Common myeloid progenitor, CD34-positive (primary cell): ENCODE measurements around the gene SPATA16.

Source experiments
- CTCF ChIA-PET: fragments of 350-600 bp; sonication (Branson Sonifier 250); formaldehyde crosslinking; loops from one replicate; lab custom pipeline; 2021; ENCODE audit warnings: antibody characterized with exemption; lab: Charles Lee
- POLR2A ChIA-PET: fragments of 350-600 bp; sonication (Branson Sonifier 250); formaldehyde crosslinking; loops from one replicate; lab custom pipeline; 2021; ENCODE audit warnings: antibody characterized with exemption; lab: Charles Lee
- DNase-seq, 3 donors: peaks; one replicate each; pipeline versions ENCODE4 v3.0.0 to v3.0.0-alpha.2; 2013
- H3K27ac ChIP-seq, 2 experiments: 1 replicate in 1 of 2; 2 replicates in 1 of 2; pipeline ENCODE4 v1.7.0; 2013; ENCODE audit warnings: inconsistent platforms in 2 of 2, low read length in 2 of 2, mild to moderate bottlenecking in 2 of 2, low read depth in 1 of 2, moderate library complexity in 1 of 2; ENCODE audit not compliant: severe bottlenecking in 2 of 2, insufficient read depth in 1 of 2, poor library complexity in 1 of 2
- H3K27me3 ChIP-seq, 5 experiments: replicated peaks in 2 of 5; 1 replicate in 3 of 5; 2 replicates in 2 of 5; pipeline versions ENCODE4 v1.6.1 to v1.7.0; 2013; ENCODE audit warnings: low read length in 4 of 5, mild to moderate bottlenecking in 2 of 5, moderate library complexity in 2 of 5, inconsistent platforms in 1 of 5; ENCODE audit not compliant: insufficient read depth in 5 of 5, control insufficient read depth in 4 of 5
- H3K36me3 ChIP-seq, 4 experiments: 1 replicate in 2 of 4; 2 replicates in 2 of 4; pipeline versions ENCODE4 v1.6.1 to v1.7.0; 2013; ENCODE audit warnings: low read length in 3 of 4, control low read depth in 1 of 4, mild to moderate bottlenecking in 1 of 4; ENCODE audit not compliant: control insufficient read depth in 4 of 4, insufficient read depth in 4 of 4
- H3K4me1 ChIP-seq, 4 experiments: 1 replicate in 3 of 4; 2 replicates in 1 of 4; pipeline versions ENCODE4 v1.6.1 to v1.7.1; 2013; ENCODE audit warnings: low read length in 3 of 4, mild to moderate bottlenecking in 3 of 4, control low read depth in 1 of 4, inconsistent platforms in 1 of 4, moderate library complexity in 1 of 4; ENCODE audit not compliant: control insufficient read depth in 4 of 4, insufficient read depth in 4 of 4; ENCODE audit errors: control extremely low read depth in 1 of 4
- H3K4me3 ChIP-seq, 7 experiments: 1 replicate in 4 of 7; 2 replicates in 3 of 7; pipeline versions ENCODE4 v1.5.1 to v1.7.0; 2013; ENCODE audit warnings: mild to moderate bottlenecking in 7 of 7, low read length in 6 of 7, moderate library complexity in 6 of 7, inconsistent platforms in 2 of 7, low read depth in 2 of 7, control low read depth in 1 of 7; ENCODE audit not compliant: insufficient read depth in 4 of 7, control insufficient read depth in 1 of 7; ENCODE audit errors: extremely low read depth in 1 of 7
- H3K9me3 ChIP-seq, 5 experiments: 1 replicate in 4 of 5; 2 replicates in 1 of 5; pipeline versions ENCODE4 v1.6.1 to v1.7.1; 2013; ENCODE audit warnings: low read length in 4 of 5, mild to moderate bottlenecking in 2 of 5, inconsistent platforms in 1 of 5, low read depth in 1 of 5, moderate library complexity in 1 of 5; ENCODE audit not compliant: control insufficient read depth in 4 of 5, insufficient read depth in 2 of 5; ENCODE audit errors: control extremely low read depth in 1 of 5
- WGBS: methylation state at CpG from one replicate; pipeline ENCODE4 v1.1.5; 2013; ENCODE audit not compliant: insufficient coverage; 5-methylcytosine and 5-hydroxymethylcytosine counted together

Gene SPATA16

GRCh38 chr3:173009410-173009809, 131.6 kb downstream of the SPATA16 start:
- Histone ChIP-seq H3K36me3 (no peaks in the 10 kb centered on the region), H3K27ac (no peak overlapping the region), H3K4me1 (peaks cover 0 to 5% (median 0%) of the 10 kb centered on the region in 4 experiments), H3K27me3 (no peaks in the 10 kb centered on the region), H3K4me3 (no peak overlapping the region), H3K9me3 (no peaks in the 10 kb centered on the region)
- POLR2A ChIA-PET, result no interaction called here
- CTCF ChIA-PET, result no interaction called here
- no peak for DNase-seq
- WGBS, result 98% methylated on average over 6 of the region's 6 CpGs

- CTCF ChIA-PET, result no interaction called here
- DNase-seq, result no peak
- Histone ChIP-seq H3K4me1 (peaks cover 0 to 5% (median 0%) of the 10 kb centered on the region in 4 experiments), H3K36me3 (no peaks in the 10 kb centered on the region), H3K9me3 (no peaks in the 10 kb centered on the region), H3K27me3 (no peaks in the 10 kb centered on the region), H3K27ac (no peak overlapping the region), H3K4me3 (no peak overlapping the region)
- WGBS, result 83% methylated on average over 3 of the region's 3 CpGs
- POLR2A ChIA-PET, result no interaction called here
Measured at GRCh38 chr3:173008978-173009377, 132.1 kb downstream of the SPATA16 start.

- POLR2A ChIA-PET, result no interaction called here
- WGBS, result 52% methylated on average over 3 of the region's 3 CpGs
- DNase-seq, result peak in 2 of 3 donors; percentile 39 to 59
- Histone ChIP-seq H3K4me1 (peaks cover 0 to 5% (median 0%) of the 10 kb centered on the region in 4 experiments), H3K9me3 (no peaks in the 10 kb centered on the region), H3K27ac (peak overlapping the region in 1 of 2 experiments; percentile 47), H3K36me3 (no peaks in the 10 kb centered on the region), H3K27me3 (no peaks in the 10 kb centered on the region), H3K4me3 (no peak overlapping the region)
- CTCF ChIA-PET, result interaction anchor here (0.9 kb wide), 2 partner anchors 13 to 15 kb away, joined by 3 to 5 read pairs; no protein-coding TSS in a partner anchor
Measured at GRCh38 chr3:173007079-173007723, 133.8 kb downstream of the SPATA16 start.

GRCh38 chr3:173006006-173006405, 135.0 kb downstream of the SPATA16 start:
- ChIA-PET POLR2A (no interaction called here), CTCF (interaction anchor here (0.9 kb wide), 1 partner anchor 14 kb away, joined by 5 read pairs; no protein-coding TSS in a partner anchor)
- H3K27me3 ChIP-seq, result no peaks in the 10 kb centered on the region
- H3K36me3 ChIP-seq, result no peaks in the 10 kb centered on the region
- DNase-seq, result no peak
- H3K4me3 ChIP-seq, result no peak overlapping the region
- H3K4me1 ChIP-seq, result peaks cover 0 to 5% (median 0%) of the 10 kb centered on the region in 4 experiments
- H3K27ac ChIP-seq, result no peak overlapping the region
- H3K9me3 ChIP-seq, result no peaks in the 10 kb centered on the region

- Histone ChIP-seq H3K4me1 (peaks cover 0 to 5% (median 0%) of the 10 kb centered on the region in 4 experiments), H3K27ac (no peak overlapping the region), H3K27me3 (no peaks in the 10 kb centered on the region), H3K9me3 (no peaks in the 10 kb centered on the region), H3K36me3 (no peaks in the 10 kb centered on the region), H3K4me3 (no peak overlapping the region)
- ChIA-PET POLR2A (no interaction called here), CTCF (no interaction called here)
- 100% methylated on average over 3 of the region's 6 CpGs for WGBS
- DNase-seq, result no peak
Measured at GRCh38 chr3:173004681-173005080, 136.4 kb downstream of the SPATA16 start.

GRCh38 chr3:173003956-173004355, 137.1 kb downstream of the SPATA16 start:
- POLR2A ChIA-PET, result no interaction called here
- no peak overlapping the region for H3K27ac ChIP-seq
- H3K4me3 ChIP-seq, result no peak overlapping the region
- CTCF ChIA-PET, result no interaction called here
- no peaks in the 10 kb centered on the region for H3K36me3 ChIP-seq
- no peaks in the 10 kb centered on the region for H3K27me3 ChIP-seq
- no peaks in the 10 kb centered on the region for H3K9me3 ChIP-seq
- WGBS, result 100% methylated on average over 1 of the region's 3 CpGs
- H3K4me1 ChIP-seq, result peaks cover 0 to 5% (median 0%) of the 10 kb centered on the region in 4 experiments
- DNase-seq, result no peak

- CTCF ChIA-PET, result no interaction called here
- Histone ChIP-seq H3K27me3 (no peaks in the 10 kb centered on the region), H3K4me3 (no peak overlapping the region), H3K4me1 (peaks cover 0 to 5% (median 0%) of the 10 kb centered on the region in 4 experiments), H3K36me3 (no peaks in the 10 kb centered on the region), H3K27ac (no peak overlapping the region), H3K9me3 (no peaks in the 10 kb centered on the region)
- WGBS, result 100% methylated on average over 2 of the region's 2 CpGs
- DNase-seq, result no peak
- POLR2A ChIA-PET, result no interaction called here
Measured at GRCh38 chr3:173003471-173003870, 137.6 kb downstream of the SPATA16 start.
